ENCODE results near the gene CHD2. TPM values are rescaled to one million over a fixed set of nuclear protein-coding genes. Genes with fewer than 3 reads are reported as not detected.
"Not testable (repeated sequence)": the region's sequence is repeated elsewhere in the genome, so short reads cannot be mapped to it uniquely, and the experiment has no call there.

CHD2 gene
- polyA plus RNA-seq (2013, experiment 1 of 2; ENCODE audit: insufficient read length): 40.1 TPM
- polyA plus RNA-seq (2013, experiment 2 of 2; ENCODE audit: insufficient read length): 48.4 TPM

- peak; percentile 81 for DNase-seq
Observed at GRCh38 chr15:92899948-92900730, at the start of gene CHD2. Gene CHD2 (plus strand): TSS chr15:92900324. CDS start chr15:92901238, 914 bp downstream.

- no peak for DNase-seq
Observed at GRCh38 chr15:92853222-92853621, 46.9 kb upstream of the CHD2 start.

DNA sequence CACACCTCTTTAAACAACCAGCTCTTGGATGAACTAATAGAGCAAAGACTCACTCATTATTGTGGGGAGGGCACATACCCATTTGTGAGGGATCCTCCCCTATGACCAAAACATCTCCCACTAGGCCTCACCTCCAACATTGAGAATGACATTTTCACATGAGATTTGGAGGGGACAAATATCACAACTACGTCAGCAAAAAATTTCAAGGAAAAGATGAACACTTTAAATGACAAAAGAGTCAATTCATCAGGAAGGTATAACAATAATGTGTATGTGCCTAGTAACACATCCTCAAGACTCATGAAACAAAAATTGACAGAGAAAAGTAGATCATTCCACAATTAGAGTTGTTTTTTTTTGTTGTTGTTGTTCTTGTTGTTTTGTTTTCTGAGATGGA, 38.4 kb upstream of the CHD2 start:
- DNase-seq: no peak

- DNase-seq: no peak
Observed at GRCh38 chr15:92864127-92864814, 35.9 kb upstream of the CHD2 start.

GRCh38 chr15:92869263-92869940, 30.7 kb upstream of the CHD2 start:
- DNase-seq: peak; percentile 62

DNA sequence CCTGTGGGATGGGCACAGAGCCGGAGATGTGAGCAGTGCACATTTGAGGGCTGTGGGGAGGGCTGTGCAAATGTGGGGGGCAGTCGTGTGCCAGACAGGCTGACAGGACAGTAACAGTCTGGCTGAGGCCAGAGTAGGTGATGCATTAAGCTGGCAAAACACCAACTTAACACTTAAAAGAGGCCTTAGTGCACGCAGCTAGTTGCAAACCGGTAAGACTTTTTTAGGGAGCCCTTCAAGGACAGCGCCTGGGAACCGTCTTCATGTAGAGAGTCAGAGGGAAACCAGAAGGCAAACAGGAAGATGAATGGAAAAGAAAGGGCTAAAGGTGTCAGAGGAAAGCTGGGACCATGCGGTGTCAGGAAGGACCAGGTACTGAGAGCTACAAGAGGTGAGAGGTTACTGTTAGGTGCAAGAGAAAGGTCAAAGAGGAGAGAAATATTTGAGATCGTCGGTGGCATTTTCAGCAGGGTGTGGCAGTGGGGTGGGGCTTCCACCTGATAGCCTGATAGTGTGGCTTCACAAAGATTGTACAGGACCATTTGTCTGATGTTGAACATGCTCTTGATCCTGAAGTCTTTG, 30.0 kb upstream of the CHD2 start:
- no peak for DNase-seq

- DNase-seq: not testable (repeated sequence)
Observed at GRCh38 chr15:92872967-92873366, 27.2 kb upstream of the CHD2 start.

DNA sequence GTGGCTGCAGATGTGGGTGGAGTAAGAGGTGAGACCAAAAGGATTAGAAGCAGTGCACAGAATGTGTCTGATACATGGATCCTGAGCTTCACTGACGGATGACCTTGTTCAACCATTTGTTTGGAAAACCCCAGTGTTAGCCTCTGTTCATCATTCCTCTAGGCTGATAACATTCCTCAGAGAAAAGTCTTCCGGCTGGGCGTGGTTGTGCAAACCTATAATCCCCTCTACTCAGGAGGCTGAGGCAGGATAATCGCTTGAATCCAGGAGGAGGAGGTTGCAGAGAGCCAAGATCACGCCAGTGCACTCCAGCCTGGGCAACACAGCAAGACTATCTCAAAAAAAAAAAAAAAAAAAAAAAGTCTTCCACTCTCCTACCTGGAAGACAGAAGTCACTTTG, 23.1 kb upstream of the CHD2 start:
- DNase-seq: no peak

GRCh38 chr15:92877416-92877815, 22.7 kb upstream of the CHD2 start:
- no peak for DNase-seq

DNA sequence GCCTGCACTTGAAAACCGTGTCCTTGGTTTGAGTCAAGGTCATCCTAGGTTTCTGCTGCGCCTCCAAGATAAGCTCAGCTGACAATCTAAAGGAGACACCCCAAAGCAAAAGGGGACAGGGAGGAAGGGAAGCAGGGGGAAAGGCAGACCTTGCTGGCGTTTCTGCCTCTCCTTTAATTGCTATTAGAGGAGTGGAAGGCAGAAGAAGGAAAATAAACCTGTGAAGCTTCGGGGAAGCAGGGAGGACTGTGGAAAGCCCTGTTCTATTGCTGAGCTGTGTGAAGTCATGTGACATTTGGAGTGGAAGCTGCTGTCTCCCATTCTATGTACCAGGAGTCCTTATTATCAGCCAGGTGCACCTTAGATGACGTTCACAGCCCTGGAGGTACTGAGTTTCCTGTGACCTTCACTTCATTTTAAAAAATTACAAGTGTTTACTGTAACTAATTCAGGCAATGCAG, 21.5 kb upstream of the CHD2 start:
- DNase-seq: no peak

GRCh38 chr15:92879949-92880725, 20.0 kb upstream of the CHD2 start:
- DNase-seq: no peak

DNA sequence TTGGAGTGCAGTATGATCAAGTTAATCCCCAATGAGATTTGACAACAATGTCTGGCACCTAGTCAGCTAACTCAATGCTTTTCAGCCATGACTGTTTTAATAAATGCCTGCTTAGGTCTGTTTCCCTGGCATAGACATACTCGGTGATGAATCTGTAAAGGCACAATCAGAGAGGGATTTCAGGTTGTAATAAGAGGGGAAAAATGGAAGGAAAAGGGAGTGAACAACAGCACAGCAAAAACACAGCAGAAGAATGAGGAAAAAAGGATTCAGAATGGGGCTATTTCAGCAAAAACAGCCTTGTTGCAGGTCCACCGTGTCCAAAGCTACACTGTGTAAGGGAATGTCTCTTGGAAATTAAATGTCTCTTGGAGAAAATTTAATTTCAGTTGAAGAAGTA, 19.3 kb upstream of the CHD2 start:
- DNase-seq: no peak

- DNase-seq: no peak
Observed at GRCh38 chr15:92881211-92881754, 18.8 kb upstream of the CHD2 start.

DNA sequence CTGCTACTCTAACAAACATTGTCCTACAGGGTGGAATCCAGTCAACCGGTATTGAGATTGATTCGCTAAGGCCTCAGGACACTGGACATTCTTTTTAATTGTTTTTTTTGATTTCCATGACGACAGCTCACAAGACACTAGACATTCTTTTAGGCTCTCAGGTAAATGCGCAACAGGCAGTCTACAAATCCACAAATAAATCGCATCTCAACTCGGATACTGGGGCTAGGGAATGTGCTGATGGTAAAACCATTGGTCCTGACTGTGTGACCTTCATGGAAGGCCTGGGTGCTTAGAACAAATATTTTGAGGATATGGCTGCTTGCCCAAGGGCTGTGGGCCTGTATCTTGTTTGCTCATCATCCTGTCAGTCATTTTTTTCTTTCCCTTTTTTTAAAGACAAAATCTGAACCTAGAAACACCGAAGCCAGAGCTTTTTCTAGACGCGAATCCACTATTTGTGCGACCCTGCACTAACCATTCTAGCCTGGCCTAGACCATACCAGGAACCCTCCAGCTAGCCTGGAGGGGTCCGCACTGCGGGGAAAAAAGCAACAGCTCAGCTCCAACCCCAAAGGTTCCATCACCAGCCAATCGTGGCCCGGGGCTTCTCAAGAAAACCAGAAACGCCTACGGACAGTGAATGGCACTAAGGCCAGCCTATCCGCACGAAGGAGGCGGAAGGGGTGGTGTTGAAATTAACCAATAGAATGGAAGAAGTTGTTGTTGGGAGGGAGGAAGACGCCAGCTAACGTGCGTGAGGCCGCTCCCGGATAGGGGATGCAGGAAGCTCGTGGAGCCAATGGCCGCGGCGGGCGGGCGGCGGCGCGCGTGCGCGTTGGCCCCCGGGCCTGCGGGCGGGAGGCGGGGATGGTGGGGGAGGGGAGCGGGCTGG, 18.1 kb upstream of the CHD2 start:
- DNase-seq: peak; percentile 100

- DNase-seq: no peak
Observed at GRCh38 chr15:92882697-92883162, 17.4 kb upstream of the CHD2 start.

- peak; percentile 47 for DNase-seq
Observed at GRCh38 chr15:92883163-92883875, 16.8 kb upstream of the CHD2 start.

DNA sequence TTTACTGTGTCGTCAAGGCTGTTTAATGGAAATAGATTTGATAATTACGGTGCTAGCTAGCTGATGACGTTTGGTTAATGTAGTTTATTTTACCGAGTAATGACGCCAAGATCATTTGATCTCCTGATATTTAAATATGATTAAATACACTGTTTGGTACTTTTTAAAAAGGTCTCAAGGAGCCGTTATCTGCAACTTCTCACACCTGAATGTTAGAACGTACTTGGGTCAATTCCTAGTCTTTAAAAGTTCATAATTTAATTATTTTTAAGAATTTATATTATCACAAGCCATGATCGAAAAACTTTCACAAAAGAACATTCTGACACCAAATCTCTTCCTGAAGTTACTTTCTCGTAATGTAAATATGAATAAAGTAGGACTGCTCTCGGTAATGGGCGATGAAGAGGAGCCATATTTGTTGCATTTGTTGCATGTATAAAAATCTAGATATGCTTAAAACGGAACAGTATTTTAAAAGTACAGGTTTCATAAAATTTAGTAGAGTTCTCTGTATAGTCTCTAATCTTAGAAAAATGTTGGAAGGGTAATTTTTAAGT, 16.2 kb upstream of the CHD2 start:
- no peak for DNase-seq

GRCh38 chr15:92884436-92885223, 15.5 kb upstream of the CHD2 start:
- DNase-seq: no peak

Data from fibroblast of skin of back (primary cell).